Erythroblast (primary cell): Measurements from ENCODE around the gene EFHD1.

ENCODE experiments used
- GATA1 ChIP-seq: IDR thresholded peaks from 2 replicates; pipeline ENCODE4 v1.6.1; 2011; ENCODE audit warnings: low read depth, mild to moderate bottlenecking, control low read depth, low read length, moderate library complexity
- POLR2A ChIP-seq: IDR thresholded peaks from 2 replicates; pipeline ENCODE4 v1.6.1; 2011; ENCODE audit warnings: mild to moderate bottlenecking, low read length

DNA sequence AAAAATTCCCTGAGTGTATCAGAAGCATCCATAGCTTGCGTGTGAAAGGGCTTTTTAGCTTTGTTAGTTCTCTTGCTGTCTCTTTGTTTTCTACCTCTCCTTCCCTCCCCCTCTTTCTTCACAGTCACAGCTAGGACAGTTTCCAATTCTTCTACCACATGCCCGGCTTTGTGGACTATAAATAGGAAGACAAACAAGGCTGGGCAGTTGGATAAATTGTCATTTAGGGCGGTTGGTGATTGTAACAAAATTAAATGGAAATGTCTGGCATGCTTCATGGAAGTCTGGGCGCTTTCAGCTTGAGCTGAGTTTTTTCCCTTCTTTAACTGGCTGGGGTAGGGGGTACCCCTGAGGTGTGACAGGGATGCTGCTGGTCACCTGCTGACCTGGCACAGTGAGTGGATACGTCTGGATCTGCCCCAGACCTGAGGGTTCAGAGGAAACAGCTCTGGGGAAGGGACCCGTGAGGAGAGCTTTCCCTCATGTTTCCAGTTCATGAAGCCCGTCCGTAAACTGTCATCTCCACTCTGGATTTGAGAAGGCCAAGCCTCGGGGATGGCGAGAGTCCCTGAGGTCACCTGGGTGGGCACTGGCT lies 34.7 kb downstream of the EFHD1 start:
- TF ChIP-seq POLR2A (no peak), GATA1 (no peak)
